A673 (cell line): ENCODE measurements around the gene CEBPA. TPM values are rescaled to one million over a fixed set of nuclear protein-coding genes. Genes with fewer than 3 reads are reported as not detected.

Experiments used
- BruUV-seq: library from RNA; stranded (reverse); fragments of 400-500 nt; replicated peaks from 2 replicates; lab custom pipeline; 2021; lab: Mats Ljungman, UMichigan
- CTCF ChIA-PET: fragments of 300-600 bp; sonication (Branson Sonifier 250); formaldehyde crosslinking; loops from one replicate; lab custom pipeline; 2022; ENCODE audit warnings: antibody characterized with exemption; lab: Charles Lee
- POLR2A ChIA-PET: fragments of 300-600 bp; sonication (Branson Sonifier 250); formaldehyde crosslinking; loops from one replicate; lab custom pipeline; 2022; ENCODE audit warnings: antibody characterized with exemption; ENCODE audit not compliant: low non-redundant PET; lab: Charles Lee
- DNase-seq: peaks from one replicate; pipeline ENCODE4 v3.0.0-alpha.2; 2015; ENCODE audit warnings: low spot score
- H3K27ac ChIP-seq: fragments of 200-600 bp; sonication (generic); 2 replicates; pipeline ENCODE4 v1.5.1; 2016; ENCODE audit warnings: mixed run types, low read depth, mild to moderate bottlenecking, mixed read lengths, antibody characterized with exemption, low read length; ENCODE audit not compliant: poor library complexity, severe bottlenecking
- H3K27me3 ChIP-seq: fragments of 200-600 bp; sonication (generic); replicated peaks from 2 replicates; pipeline ENCODE4 v1.6.1; 2017; ENCODE audit warnings: mixed run types, low read depth, mild to moderate bottlenecking, mixed read lengths, antibody characterized with exemption, low read length; ENCODE audit not compliant: insufficient read depth, poor library complexity
- H3K36me3 ChIP-seq: fragments of 200-600 bp; sonication (generic); 2 replicates; pipeline ENCODE4 v1.6.1; 2016; ENCODE audit warnings: mixed run types, mild to moderate bottlenecking, mixed read lengths, antibody characterized with exemption, low read length; ENCODE audit not compliant: insufficient read depth, poor library complexity, severe bottlenecking
- H3K4me1 ChIP-seq: fragments of 200-600 bp; sonication (generic); 2 replicates; pipeline ENCODE4 v1.6.1; 2017; ENCODE audit warnings: mixed run types, mild to moderate bottlenecking, mixed read lengths, antibody characterized with exemption, low read length; ENCODE audit not compliant: insufficient read depth, poor library complexity, severe bottlenecking
- H3K4me3 ChIP-seq: fragments of 200-600 bp; sonication (generic); 2 replicates; pipeline ENCODE4 v1.5.1; 2016; ENCODE audit warnings: low read depth, mixed run types, mild to moderate bottlenecking, mixed read lengths, low read length; ENCODE audit not compliant: poor library complexity, severe bottlenecking
- H3K9me3 ChIP-seq: fragments of 200-600 bp; sonication (generic); 2 replicates; pipeline ENCODE4 v1.6.1; 2016; ENCODE audit warnings: mixed run types, low read depth, mild to moderate bottlenecking, mixed read lengths, antibody characterized with exemption, low read length; ENCODE audit not compliant: poor library complexity, severe bottlenecking
- EZH2 ChIP-seq: fragments of 200-600 bp; sonication (generic); IDR thresholded peaks from 2 replicates; pipeline ENCODE4 v1.6.1; 2017; ENCODE audit warnings: borderline replicate concordance, low read depth, mild to moderate bottlenecking, mixed read lengths, antibody characterized with exemption, low read length; ENCODE audit not compliant: poor library complexity, severe bottlenecking
- intact Hi-C: fragments of 100-400 bp; cut with micrococcal nuclease; formaldehyde crosslinking; loops from one replicate; pipeline ENCODE4 v1.10.0; 2022; ENCODE audit not compliant: unreplicated experiment
- total RNA-seq: library from RNA; stranded (reverse); gene quantifications from 2 replicates; pipeline ENCODE4 v1.2.3, GENCODE V29; 2021
- TF ChIP-seq, protein P1 (sequence below): fragments of 300-800, 200-600 bp; sonication (generic); conservative IDR thresholded peaks from 2 replicates; pipeline ENCODE4 v1.5.1; 2017; ENCODE audit warnings: low read depth, mild to moderate bottlenecking, antibody characterized with exemption, low read length, moderate library complexity, mixed read lengths

The CEBPA gene
- total RNA-seq, 1 experiment from 2014 or later: 1.4 TPM

DNA sequence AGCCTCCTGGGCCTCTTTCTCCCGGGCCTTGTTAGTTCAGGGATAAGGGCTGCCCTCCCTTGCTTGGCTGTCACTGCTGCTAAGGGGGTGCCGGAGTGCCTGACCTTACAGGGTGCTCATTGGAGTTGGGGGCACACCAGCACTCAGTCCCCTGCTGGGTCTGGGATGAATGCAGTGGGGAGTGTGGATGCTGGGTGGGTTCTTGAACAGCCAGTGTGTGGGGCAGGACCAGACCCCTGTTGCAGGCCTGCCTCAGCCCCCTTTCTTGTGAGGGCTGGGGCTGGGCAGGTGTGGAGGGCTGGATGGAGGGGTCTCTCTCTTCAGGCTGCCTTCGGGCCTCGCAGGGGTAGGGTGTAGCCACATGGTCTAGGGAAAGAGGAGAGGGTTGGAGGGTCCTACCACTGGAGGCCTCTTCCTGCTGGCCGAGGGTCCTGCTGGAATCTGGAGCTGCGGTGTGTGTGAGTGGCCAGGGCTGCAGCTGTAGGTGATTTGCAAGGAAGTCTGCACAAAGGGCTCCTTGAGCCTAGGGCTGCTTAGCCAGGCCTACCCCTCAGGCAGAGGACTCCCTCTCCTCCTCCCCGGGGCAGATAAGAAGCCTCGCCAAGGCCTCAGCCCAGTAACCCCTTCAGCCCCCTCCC lies 3.2 kb downstream of the CEBPA start:
- no peak for DNase-seq
- Histone ChIP-seq H3K27ac (no peak overlapping the region), H3K4me1 (no peaks in the 10 kb centered on the region), H3K4me3 (no peak overlapping the region), H3K9me3 (no peaks in the 10 kb centered on the region), H3K36me3 (no peaks in the 10 kb centered on the region), H3K27me3 (peaks cover 34% of the 10 kb centered on the region)
- ChIA-PET POLR2A (no interaction called here), CTCF (no interaction called here)
- intact Hi-C loops: no loop called here
- TF ChIP-seq EZH2: no peak
- TF ChIP-seq, protein P1, sequence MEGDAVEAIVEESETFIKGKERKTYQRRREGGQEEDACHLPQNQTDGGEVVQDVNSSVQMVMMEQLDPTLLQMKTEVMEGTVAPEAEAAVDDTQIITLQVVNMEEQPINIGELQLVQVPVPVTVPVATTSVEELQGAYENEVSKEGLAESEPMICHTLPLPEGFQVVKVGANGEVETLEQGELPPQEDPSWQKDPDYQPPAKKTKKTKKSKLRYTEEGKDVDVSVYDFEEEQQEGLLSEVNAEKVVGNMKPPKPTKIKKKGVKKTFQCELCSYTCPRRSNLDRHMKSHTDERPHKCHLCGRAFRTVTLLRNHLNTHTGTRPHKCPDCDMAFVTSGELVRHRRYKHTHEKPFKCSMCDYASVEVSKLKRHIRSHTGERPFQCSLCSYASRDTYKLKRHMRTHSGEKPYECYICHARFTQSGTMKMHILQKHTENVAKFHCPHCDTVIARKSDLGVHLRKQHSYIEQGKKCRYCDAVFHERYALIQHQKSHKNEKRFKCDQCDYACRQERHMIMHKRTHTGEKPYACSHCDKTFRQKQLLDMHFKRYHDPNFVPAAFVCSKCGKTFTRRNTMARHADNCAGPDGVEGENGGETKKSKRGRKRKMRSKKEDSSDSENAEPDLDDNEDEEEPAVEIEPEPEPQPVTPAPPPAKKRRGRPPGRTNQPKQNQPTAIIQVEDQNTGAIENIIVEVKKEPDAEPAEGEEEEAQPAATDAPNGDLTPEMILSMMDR: no peak
- no TSS peak for BruUV-seq

DNA sequence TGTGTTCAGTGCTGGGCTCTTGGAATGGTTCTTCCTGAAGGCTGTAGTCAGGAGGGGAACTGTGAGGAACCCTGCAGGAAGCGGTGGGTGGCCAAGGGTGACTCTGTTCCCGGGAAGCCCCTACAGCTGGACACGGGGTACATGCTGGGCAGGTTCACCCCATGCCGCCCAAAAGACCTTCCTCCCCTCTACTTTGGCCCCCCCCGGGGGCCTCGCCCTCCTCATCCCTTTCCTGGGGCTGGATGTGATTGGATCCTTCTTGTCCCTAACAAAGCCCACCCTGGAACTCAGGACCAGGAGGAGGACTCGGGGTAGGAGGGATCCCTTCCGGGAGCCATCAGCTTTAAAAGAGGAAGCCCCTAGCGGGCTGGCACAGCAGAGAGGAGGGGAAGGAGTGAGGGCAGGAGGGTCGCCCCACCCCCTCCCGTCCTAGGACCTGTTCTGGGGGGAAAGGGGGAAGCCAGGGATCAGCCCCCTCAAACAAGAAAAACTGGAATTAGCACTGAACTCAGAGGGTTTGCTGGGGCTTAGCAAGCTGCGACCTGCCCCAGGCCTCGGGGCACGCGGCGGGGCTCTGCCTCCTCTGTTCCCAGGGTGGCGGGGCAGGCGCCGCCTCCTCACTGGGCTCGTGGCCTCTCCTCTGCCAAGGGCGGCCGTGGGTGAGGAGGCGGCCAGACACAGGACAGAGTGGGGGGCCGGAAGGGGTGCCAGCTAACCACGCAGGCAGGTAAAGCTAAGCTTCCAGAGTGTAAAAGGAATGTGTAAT lies 4.0 kb downstream of the CEBPA start:
- intact Hi-C loops: no loop called here
- no peak overlapping the region for H3K27ac ChIP-seq
- no peaks in the 10 kb centered on the region for H3K36me3 ChIP-seq
- TF ChIP-seq, protein P1: no peak
- no peak for TF ChIP-seq EZH2
- no peaks in the 10 kb centered on the region for H3K9me3 ChIP-seq
- DNase-seq: no peak
- peaks cover 5% of the 10 kb centered on the region for H3K4me1 ChIP-seq
- BruUV-seq: no TSS peak
- ChIA-PET POLR2A (no interaction called here), CTCF (no interaction called here)
- no peak overlapping the region for H3K4me3 ChIP-seq
- peaks cover 29% of the 10 kb centered on the region for H3K27me3 ChIP-seq

DNA sequence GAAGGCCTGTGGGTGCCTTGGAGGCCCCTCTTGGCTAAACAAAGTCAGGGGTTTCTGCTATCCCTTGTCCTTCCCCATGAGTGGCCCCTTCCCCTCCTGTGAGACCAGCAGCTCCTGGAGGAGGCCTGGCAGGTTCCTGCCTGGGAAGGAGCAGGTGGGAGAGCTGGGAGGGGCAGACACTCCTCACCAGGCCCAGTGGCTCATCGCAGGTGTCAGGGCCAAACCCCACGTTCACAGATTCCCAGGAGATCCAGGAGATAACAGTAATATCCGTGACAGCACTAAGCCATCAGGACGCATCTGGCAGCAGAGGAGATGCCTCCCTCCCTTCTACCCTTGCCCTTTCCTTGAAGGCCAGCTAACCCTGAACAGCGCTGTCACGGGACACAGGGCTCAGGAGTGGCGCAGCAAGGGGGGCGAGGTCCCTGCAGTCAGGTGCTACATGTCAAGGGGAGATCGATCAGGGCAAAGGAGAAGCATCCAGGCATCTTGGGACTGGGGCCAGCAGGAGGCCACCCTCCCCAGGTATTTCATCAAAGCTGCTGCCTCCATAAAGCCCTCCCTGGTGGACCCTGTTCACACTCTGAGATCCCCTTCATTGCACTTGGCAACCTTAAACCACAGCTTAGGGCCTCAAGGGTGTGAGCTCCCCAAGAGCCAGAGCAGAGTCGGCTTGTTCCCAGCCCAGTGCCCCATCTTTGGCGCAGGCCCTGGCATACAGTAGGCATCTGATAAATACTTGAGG lies 4.8 kb downstream of the CEBPA start:
- Histone ChIP-seq H3K27me3 (peaks cover 28% of the 10 kb centered on the region), H3K9me3 (no peaks in the 10 kb centered on the region), H3K4me1 (peaks cover 13% of the 10 kb centered on the region), H3K4me3 (no peak overlapping the region), H3K27ac (no peak overlapping the region), H3K36me3 (no peaks in the 10 kb centered on the region)
- POLR2A ChIA-PET: no interaction called here
- BruUV-seq: no TSS peak
- CTCF ChIA-PET: no interaction called here
- intact Hi-C loops: no loop called here
- TF ChIP-seq EZH2: no peak
- TF ChIP-seq, protein P1: no peak
- DNase-seq: no peak
